GM18526 (cell line): ENCODE results near the gene IQCF2.

Source experiments
- POLR2A ChIP-seq: IDR thresholded peaks from 3 replicates; pipeline ENCODE4 v1.6.1; 2011; ENCODE audit not compliant: insufficient read length; ENCODE audit errors: extremely low read depth

Gene IQCF2

GRCh38 chr3:51860703-51861665, at the start of gene IQCF2:
Gene IQCF2, plus strand, starts transcription at chr3:51861615. Its CDS starts 52 bp downstream, at chr3:51861667.
- TF ChIP-seq POLR2A, result no peak

DNA sequence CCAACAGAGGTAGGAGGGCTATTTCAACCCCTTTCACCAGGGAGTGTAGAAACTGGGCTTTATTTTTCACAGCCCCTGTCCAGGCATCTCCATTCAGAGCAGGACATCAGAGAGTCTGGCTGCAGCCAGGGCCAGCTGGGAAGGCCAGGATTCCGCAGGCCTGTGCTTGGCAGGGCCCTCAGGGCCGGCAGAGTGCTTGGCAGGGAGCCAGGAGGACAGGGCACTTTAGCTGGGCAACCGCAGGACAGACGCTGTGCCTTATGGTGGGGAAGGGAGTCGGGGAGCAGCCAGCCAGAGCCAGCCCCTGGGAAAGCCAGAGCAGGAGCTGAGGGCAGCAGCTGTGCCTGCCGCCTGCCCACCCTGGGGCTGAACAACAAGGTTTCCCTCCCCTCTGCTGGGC, 47.9 kb upstream of the IQCF2 start:
- no peak for TF ChIP-seq POLR2A

DNA sequence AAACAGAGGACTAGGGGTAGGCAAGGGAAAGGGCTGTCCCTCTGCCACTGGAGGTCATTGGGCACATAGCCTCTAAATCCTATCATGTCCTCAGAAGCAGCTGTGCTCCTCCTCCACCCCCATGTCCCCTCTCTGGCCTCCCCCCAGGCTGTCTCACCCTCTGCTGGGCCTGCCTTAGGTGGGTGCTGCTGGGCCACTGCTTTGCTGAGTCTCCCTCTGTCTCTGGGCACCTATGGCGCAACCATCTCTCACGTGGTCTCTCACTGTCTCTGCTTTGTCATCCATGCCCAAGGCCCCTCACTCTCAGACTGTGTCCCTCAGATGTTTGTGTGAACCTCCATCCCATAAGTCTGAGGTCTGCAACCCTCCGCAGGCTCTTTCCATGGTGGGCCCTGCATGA, 47.4 kb upstream of the IQCF2 start:
- TF ChIP-seq POLR2A, result no peak

DNA sequence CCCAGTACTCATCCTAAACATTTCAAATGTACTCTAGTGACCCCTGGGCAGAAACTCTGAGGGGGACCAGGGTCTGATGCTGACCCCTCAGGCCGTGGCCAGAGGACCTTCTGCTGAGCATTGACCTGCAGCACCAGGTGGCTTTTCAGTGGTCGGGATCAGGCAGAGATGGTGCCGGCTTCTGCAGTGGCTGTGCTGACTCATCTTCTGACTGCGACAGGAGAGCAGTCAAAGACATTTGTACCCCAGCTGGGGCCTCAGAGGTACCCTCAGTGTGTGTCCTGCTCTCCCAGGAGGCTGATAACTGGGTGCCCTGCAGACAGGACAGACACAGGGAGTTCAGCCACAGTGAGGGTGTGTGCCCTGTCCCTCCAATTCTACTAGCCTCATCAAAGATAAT, 45.8 kb upstream of the IQCF2 start:
- TF ChIP-seq POLR2A, result no peak

DNA sequence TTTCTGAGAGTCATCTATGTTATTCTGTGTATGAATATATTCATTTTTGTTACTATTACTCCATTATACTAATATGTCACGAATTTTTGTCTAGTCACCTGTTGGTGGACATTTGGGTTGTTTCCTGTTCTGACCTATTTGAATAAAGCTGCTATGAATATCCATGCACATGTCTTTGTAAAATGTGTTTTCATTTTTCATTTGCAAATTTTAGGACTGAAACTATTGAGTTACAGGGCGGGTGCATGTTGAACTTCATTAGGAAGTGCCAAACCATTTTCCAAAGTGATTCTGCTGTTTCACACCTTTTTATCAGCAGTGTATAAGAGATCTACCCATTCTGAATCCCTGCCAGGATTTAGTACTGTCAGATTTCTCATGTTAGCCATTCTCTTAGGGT, 44.7 kb upstream of the IQCF2 start:
- TF ChIP-seq POLR2A, result no peak

GRCh38 chr3:51817375-51817774, 44.0 kb upstream of the IQCF2 start:
- TF ChIP-seq POLR2A, result no peak

DNA sequence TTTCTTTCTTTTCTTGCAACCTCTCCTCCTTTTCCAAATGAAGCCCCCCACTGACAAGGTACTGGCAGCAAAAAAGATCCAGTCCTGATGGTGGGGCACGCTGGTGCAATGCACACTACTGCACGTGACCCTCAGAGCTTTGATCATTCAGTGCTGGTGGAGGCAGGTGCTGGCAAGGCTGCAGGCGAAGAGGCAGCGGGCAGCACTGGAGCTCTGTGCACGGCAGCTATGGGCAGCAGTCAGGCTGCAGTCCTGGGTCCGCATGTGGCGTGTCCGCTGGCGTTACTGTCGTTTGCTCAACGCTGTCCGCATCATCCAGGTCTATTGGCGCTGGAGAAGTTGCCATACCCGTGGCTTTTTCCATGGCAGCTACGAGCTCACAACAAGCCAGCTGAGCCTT, 42.3 kb upstream of the IQCF2 start:
- TF ChIP-seq POLR2A, result no peak

- TF ChIP-seq POLR2A, result no peak
Measured at GRCh38 chr3:51819709-51820406, 41.6 kb upstream of the IQCF2 start.

GRCh38 chr3:51828297-51828696, 33.1 kb upstream of the IQCF2 start:
- TF ChIP-seq POLR2A, result no peak

DNA sequence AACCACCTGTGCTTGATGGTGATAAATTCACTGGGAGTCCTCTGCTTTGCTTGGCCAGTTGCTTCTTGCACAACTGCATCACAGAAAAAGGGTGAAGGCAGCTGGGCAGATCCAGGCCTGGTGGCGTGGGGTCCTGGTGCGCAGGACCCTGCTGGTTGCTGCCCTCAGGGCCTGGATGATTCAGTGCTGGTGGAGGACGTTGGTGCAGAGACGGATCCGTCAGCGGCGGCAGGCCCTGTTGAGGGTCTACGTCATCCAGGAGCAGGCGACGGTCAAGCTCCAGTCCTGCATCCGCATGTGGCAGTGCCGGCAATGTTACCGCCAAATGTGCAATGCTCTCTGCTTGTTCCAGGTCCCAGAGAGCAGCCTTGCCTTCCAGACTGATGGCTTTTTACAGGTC, 31.1 kb upstream of the IQCF2 start:
- TF ChIP-seq POLR2A, result no peak

- TF ChIP-seq POLR2A, result no peak
Measured at GRCh38 chr3:51830836-51831385, 30.5 kb upstream of the IQCF2 start.

- no peak for TF ChIP-seq POLR2A
Measured at GRCh38 chr3:51836606-51837005, 24.8 kb upstream of the IQCF2 start.

- TF ChIP-seq POLR2A, result no peak
Measured at GRCh38 chr3:51845129-51845528, 16.3 kb upstream of the IQCF2 start.

DNA sequence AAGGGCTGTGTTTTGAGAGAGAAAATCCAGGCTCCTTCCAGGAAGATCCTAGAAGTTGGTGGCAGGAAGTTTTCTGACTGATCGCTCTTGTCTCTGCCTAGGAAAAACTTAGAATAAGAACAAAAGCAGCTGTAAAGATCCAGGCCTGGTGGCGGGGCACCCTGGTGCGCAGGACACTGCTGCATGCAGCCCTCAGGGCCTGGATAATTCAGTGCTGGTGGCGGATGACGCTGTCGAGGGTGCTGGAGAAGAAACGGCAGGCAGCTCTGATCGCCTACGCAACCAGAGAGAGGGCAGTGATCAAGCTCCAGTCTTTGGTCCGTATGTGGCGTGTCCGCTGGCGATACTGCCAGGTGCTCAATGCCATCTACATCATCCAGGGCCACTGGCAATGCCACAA, 1.5 kb downstream of the IQCF2 start:
- TF ChIP-seq POLR2A, result no peak

DNA sequence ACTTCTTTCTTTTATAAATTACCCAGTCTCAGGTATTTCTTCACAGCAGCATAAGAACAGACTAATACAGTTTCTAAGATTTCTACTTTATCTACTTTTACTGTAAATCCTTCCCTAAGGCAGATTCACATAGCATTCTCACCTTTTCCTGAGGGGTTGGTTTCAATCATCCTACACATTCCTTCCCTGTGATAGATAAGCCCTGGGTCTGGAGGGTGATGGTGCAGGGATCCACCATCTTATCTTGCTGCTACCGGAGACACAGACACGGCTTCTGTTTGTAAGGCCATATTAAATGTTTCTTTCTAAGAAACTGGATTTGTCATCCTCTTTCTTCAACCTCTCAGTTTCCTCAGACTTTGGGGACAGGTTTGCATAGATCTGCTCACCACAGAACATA, 7.9 kb downstream of the IQCF2 start:
- TF ChIP-seq POLR2A, result no peak

DNA sequence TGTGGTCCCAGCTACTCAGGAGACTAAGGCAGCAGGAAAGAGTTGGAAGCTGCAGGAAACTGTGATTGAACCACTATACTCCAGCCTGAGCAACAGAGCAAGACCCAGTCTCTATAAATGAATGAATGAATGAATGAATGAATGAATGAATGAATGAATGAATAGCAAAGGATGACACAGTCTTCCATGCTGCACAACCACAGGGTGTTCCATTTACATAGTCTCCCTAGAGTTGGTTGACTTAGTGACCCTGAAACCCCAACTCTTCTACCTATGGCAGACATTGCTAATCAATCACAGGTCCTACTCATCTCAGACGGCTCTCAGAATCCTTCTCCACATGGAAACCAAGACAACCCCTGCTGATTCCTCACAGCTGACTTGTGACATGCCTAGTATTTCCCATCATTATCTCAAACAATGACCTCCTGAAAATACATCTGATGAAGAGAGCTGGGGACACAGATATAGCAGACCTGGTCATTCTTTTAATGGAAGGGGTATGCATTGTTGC, 11.9 kb downstream of the IQCF2 start:
- no peak for TF ChIP-seq POLR2A
